ENCODE results near the gene PSMC3. TPM values are rescaled to one million over a fixed set of nuclear protein-coding genes. Genes with fewer than 3 reads are reported as not detected.
A peak's percentile ranks its signal among the peaks of the same experiment; 100 is the strongest.
"Not testable (repeated sequence)": the region's sequence is repeated elsewhere in the genome, so short reads cannot be mapped to it uniquely, and the experiment has no call there.

Gene PSMC3
- total RNA-seq, 1 donor from 2014 or later = 130 TPM

DNA sequence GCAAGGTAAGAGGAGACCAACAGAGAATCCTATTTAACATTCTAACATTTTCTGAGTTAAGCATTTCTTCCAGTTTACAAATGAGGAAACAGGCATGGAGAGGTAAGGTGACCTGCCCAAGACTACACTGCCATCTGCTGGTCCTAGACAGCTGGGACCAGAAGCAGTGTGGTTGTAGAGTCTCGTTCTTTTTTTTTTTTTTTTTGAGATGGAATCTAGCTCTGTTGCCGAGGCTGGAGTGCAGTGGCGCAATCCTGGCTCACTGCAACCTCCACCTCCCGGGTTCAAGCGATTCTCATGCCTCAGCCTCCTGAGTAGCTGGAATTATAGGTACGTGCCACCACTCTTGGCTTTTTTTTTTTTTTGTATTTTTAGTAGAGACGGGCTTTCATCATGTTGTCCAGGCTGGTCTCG is 28.0 kb upstream of the PSMC3 start:
- peak; percentile 66 for DNase-seq (ENCODE audit: low read depth)
- not testable (repeated sequence) for H3K27ac ChIP-seq (ENCODE audit: low read depth, low read length); H2AFZ ChIP-seq (ENCODE audit: low read depth, low read length); H3K4me1 ChIP-seq (ENCODE audit: insufficient read depth, low read length); H3K4me3 ChIP-seq (ENCODE audit: insufficient read depth, low read depth, low read length); H3K79me2 ChIP-seq (ENCODE audit: insufficient read depth, low read length); H3K9me3 ChIP-seq (ENCODE audit: insufficient read depth, low read depth, low read length); H3K36me3 ChIP-seq (ENCODE audit: insufficient read depth, low read length); H3K4me1 Mint-ChIP-seq (ENCODE audit: low read depth, unreplicated experiment); FAIRE-seq; H3K27ac Mint-ChIP-seq (ENCODE audit: unreplicated experiment); H3K27me3 Mint-ChIP-seq (ENCODE audit: low read depth, unreplicated experiment); H3K36me3 Mint-ChIP-seq (ENCODE audit: low read depth, unreplicated experiment); H3K4me2 ChIP-seq (ENCODE audit: low read length); H3K9me3 Mint-ChIP-seq (ENCODE audit: unreplicated experiment); H3K27me3 ChIP-seq (ENCODE audit: insufficient read depth, low read length); H4K20me1 ChIP-seq (ENCODE audit: insufficient read depth, low read length); H3K4me3 Mint-ChIP-seq (ENCODE audit: unreplicated experiment); H3K9ac ChIP-seq (ENCODE audit: low read length)
- TF ChIP-seq, protein P1, sequence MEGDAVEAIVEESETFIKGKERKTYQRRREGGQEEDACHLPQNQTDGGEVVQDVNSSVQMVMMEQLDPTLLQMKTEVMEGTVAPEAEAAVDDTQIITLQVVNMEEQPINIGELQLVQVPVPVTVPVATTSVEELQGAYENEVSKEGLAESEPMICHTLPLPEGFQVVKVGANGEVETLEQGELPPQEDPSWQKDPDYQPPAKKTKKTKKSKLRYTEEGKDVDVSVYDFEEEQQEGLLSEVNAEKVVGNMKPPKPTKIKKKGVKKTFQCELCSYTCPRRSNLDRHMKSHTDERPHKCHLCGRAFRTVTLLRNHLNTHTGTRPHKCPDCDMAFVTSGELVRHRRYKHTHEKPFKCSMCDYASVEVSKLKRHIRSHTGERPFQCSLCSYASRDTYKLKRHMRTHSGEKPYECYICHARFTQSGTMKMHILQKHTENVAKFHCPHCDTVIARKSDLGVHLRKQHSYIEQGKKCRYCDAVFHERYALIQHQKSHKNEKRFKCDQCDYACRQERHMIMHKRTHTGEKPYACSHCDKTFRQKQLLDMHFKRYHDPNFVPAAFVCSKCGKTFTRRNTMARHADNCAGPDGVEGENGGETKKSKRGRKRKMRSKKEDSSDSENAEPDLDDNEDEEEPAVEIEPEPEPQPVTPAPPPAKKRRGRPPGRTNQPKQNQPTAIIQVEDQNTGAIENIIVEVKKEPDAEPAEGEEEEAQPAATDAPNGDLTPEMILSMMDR (IDR thresholded peaks at IDR 0.05; ENCODE audit: insufficient read depth, low read depth, low read length) = peak; percentile 82

GRCh38 chr11:47453365-47453764 is 27.1 kb upstream of the PSMC3 start:
- no peak overlapping the region for H3K4me3 ChIP-seq (ENCODE audit: insufficient read depth, low read depth, low read length)
- no peaks in the 10 kb centered on the region for H3K27me3 Mint-ChIP-seq (ENCODE audit: low read depth, unreplicated experiment)
- no peaks in the 10 kb centered on the region for H3K9me3 Mint-ChIP-seq (ENCODE audit: unreplicated experiment)
- no peaks in the 10 kb centered on the region for H4K20me1 ChIP-seq (ENCODE audit: insufficient read depth, low read length)
- DNase-seq (ENCODE audit: low read depth) (no peak), FAIRE-seq (no peak)
- no peaks in the 10 kb centered on the region for H3K79me2 ChIP-seq (ENCODE audit: insufficient read depth, low read length)
- no peak overlapping the region for H3K4me2 ChIP-seq (ENCODE audit: low read length)
- TF ChIP-seq, protein P1 (IDR thresholded peaks at IDR 0.05; ENCODE audit: insufficient read depth, low read depth, low read length) = no peak
- TF ChIP-seq EZH2 (IDR thresholded peaks at IDR 0.05; ENCODE audit: insufficient read depth, low read length) = no peak
- no peaks in the 10 kb centered on the region for H3K4me1 Mint-ChIP-seq (ENCODE audit: low read depth, unreplicated experiment)
- no peak overlapping the region for H3K9ac ChIP-seq (ENCODE audit: low read length)
- H3K9me3 ChIP-seq (ENCODE audit: insufficient read depth, low read depth, low read length) = no peaks in the 10 kb centered on the region
- H3K27ac Mint-ChIP-seq (ENCODE audit: unreplicated experiment) = no peak overlapping the region
- H3K4me3 Mint-ChIP-seq (ENCODE audit: unreplicated experiment) = no peak overlapping the region
- no peak overlapping the region for H2AFZ ChIP-seq (ENCODE audit: low read depth, low read length)
- no peaks in the 10 kb centered on the region for H3K27me3 ChIP-seq (ENCODE audit: insufficient read depth, low read length)
- H3K36me3 ChIP-seq (ENCODE audit: insufficient read depth, low read length) = no peaks in the 10 kb centered on the region
- peaks cover 9% of the 10 kb centered on the region for H3K36me3 Mint-ChIP-seq (ENCODE audit: low read depth, unreplicated experiment)
- no peaks in the 10 kb centered on the region for H3K4me1 ChIP-seq (ENCODE audit: insufficient read depth, low read length)
- no peak overlapping the region for H3K27ac ChIP-seq (ENCODE audit: low read depth, low read length)

DNA sequence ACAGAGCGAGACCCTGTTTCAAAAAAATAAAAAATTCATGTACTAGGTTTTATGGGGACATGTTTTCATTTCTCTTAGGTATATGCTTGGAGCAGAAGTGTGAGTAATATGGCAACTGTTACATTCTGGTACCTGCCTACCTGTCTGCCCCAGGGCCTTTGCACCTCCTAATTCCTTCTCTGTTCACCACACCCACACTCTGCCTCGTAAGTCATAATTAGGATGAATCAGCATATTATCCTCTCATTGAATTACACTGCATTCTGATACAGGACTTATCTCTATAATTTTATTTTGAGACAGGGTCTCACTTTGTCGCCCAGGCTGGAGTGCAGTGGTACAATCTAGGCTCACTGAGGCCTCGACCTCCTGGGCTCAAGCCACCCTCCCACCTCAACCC is 25.8 kb upstream of the PSMC3 start:
- peaks cover 9% of the 10 kb centered on the region for H3K36me3 Mint-ChIP-seq (ENCODE audit: low read depth, unreplicated experiment)
- no peaks in the 10 kb centered on the region for H4K20me1 ChIP-seq (ENCODE audit: insufficient read depth, low read length)
- no peak for DNase-seq (ENCODE audit: low read depth)
- H3K27ac Mint-ChIP-seq (ENCODE audit: unreplicated experiment) = no peak overlapping the region
- no peaks in the 10 kb centered on the region for H3K9me3 ChIP-seq (ENCODE audit: insufficient read depth, low read depth, low read length)
- no peaks in the 10 kb centered on the region for H3K79me2 ChIP-seq (ENCODE audit: insufficient read depth, low read length)
- H3K27me3 ChIP-seq (ENCODE audit: insufficient read depth, low read length) = no peaks in the 10 kb centered on the region
- H3K27me3 Mint-ChIP-seq (ENCODE audit: low read depth, unreplicated experiment) = no peaks in the 10 kb centered on the region
- H3K4me1 ChIP-seq (ENCODE audit: insufficient read depth, low read length) = no peaks in the 10 kb centered on the region
- no peak for FAIRE-seq
- no peaks in the 10 kb centered on the region for H3K4me1 Mint-ChIP-seq (ENCODE audit: low read depth, unreplicated experiment)
- H3K9ac ChIP-seq (ENCODE audit: low read length) = no peak overlapping the region
- no peak overlapping the region for H2AFZ ChIP-seq (ENCODE audit: low read depth, low read length)
- H3K4me3 ChIP-seq (ENCODE audit: insufficient read depth, low read depth, low read length) = no peak overlapping the region
- no peak overlapping the region for H3K4me2 ChIP-seq (ENCODE audit: low read length)
- no peaks in the 10 kb centered on the region for H3K36me3 ChIP-seq (ENCODE audit: insufficient read depth, low read length)
- no peak for TF ChIP-seq EZH2 (IDR thresholded peaks at IDR 0.05; ENCODE audit: insufficient read depth, low read length)
- H3K4me3 Mint-ChIP-seq (ENCODE audit: unreplicated experiment) = no peak overlapping the region
- H3K27ac ChIP-seq (ENCODE audit: low read depth, low read length) = no peak overlapping the region
- H3K9me3 Mint-ChIP-seq (ENCODE audit: unreplicated experiment) = no peaks in the 10 kb centered on the region

Data from astrocyte (in vitro differentiated cells and primary cell).